Activated CD4-positive, alpha-beta T cell treated with anti-CD3 and anti-CD28 coated beads for 48 hours (primary cell): ENCODE measurements around the gene AUTS2.

Source experiments
- DNase-seq: peaks from one replicate; pipeline ENCODE4 v3.0.0-alpha.2; 2020

The AUTS2 gene

GRCh38 chr7:70696201-70696754, 1098.0 kb downstream of the AUTS2 start:
- no peak for DNase-seq

GRCh38 chr7:70698219-70698832, 1100.1 kb downstream of the AUTS2 start:
- peak; percentile 11 for DNase-seq

- no peak for DNase-seq
Measured at GRCh38 chr7:70699271-70699670, 1101.0 kb downstream of the AUTS2 start.

- DNase-seq, result no peak
Measured at GRCh38 chr7:70700055-70700940, 1102.0 kb downstream of the AUTS2 start.

- DNase-seq, result no peak
Measured at GRCh38 chr7:70700941-70701425, 1102.7 kb downstream of the AUTS2 start.

GRCh38 chr7:70701477-70701876, 1103.2 kb downstream of the AUTS2 start:
- no peak for DNase-seq

GRCh38 chr7:70701991-70702390, 1103.7 kb downstream of the AUTS2 start:
- no peak for DNase-seq

GRCh38 chr7:70703785-70704184, 1105.5 kb downstream of the AUTS2 start:
- DNase-seq, result no peak

GRCh38 chr7:70704831-70705346, 1106.6 kb downstream of the AUTS2 start:
- DNase-seq, result no peak

- DNase-seq, result no peak
Measured at GRCh38 chr7:70706204-70706603, 1107.9 kb downstream of the AUTS2 start.

- DNase-seq, result no peak
Measured at GRCh38 chr7:70706698-70707097, 1108.4 kb downstream of the AUTS2 start.

GRCh38 chr7:70707823-70708243, 1109.6 kb downstream of the AUTS2 start:
- no peak for DNase-seq

- DNase-seq, result no peak
Measured at GRCh38 chr7:70710011-70710480, 1111.8 kb downstream of the AUTS2 start.

GRCh38 chr7:70710651-70711050, 1112.4 kb downstream of the AUTS2 start:
- no peak for DNase-seq

- no peak for DNase-seq
Measured at GRCh38 chr7:70711452-70711851, 1113.2 kb downstream of the AUTS2 start.

- no peak for DNase-seq
Measured at GRCh38 chr7:70712942-70713341, 1114.7 kb downstream of the AUTS2 start.

- no peak for DNase-seq
Measured at GRCh38 chr7:70714506-70715038, 1116.3 kb downstream of the AUTS2 start.

GRCh38 chr7:70717553-70718329, 1119.5 kb downstream of the AUTS2 start:
- DNase-seq, result no peak

GRCh38 chr7:70719125-70719524, 1120.8 kb downstream of the AUTS2 start:
- DNase-seq, result no peak

GRCh38 chr7:70720191-70720873, 1122.1 kb downstream of the AUTS2 start:
- DNase-seq, result no peak

- no peak for DNase-seq
Measured at GRCh38 chr7:70721500-70721899, 1123.2 kb downstream of the AUTS2 start.

- no peak for DNase-seq
Measured at GRCh38 chr7:70723339-70723738, 1125.1 kb downstream of the AUTS2 start.
